ENCODE measurements around the gene ALG14.
"Not testable (repeated sequence)": the region's sequence is repeated elsewhere in the genome, so short reads cannot be mapped to it uniquely, and the experiment has no call there.

The ALG14 gene

GRCh38 chr1:95072532-95073419, at the start of gene ALG14:
TSS of gene ALG14 (minus strand) at chr1:95072951. CDS start at chr1:95072898, 53 bp downstream.
- DNase-seq, result peak; percentile 92

DNA sequence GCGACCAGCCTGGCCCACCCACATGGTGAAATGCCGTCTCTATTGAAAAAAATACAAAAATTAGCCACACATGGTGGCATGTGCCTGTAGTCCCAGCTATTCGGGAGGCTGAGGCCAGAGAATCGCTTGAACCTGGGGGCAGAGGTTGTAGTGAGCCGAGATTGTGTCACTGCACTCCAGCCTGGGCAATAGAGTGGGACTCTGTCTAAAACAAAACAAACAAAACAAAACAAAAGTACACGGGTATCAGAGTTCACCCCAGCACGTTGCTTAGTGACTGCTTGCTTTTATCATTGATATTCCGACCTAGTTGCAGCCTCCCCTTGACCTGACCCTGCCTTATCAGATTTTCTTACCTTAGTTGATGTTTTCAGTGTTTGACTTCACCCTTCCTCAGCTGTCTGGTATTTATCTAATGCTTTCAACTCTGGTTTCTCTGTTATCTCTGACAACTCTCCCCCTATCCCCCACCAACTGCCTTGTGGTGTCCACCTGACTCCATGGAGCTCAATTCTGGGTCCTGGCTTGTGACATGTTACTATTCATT, 49.5 kb upstream of the ALG14 start:
- DNase-seq, result no peak

GRCh38 chr1:95119273-95119672, 46.5 kb upstream of the ALG14 start:
- DNase-seq, result no peak

DNA sequence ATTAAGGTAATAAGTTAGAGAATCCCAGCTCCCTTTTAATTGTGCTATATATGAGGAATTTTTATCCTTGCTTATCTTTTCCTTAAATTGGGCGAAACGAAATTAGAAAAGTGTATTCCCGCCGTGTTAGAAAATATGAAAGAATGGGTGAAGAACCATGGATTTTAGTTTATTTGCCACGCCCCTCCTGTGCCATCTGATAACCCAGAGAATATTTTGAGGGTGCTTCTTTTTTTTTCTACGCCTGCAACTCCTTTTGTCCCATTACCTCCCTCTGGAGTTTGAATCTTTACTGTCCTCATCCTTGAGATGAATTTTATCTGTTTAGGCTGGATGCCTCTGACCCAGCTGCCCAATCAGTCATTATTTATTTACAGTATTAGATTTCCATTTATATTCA, 46.0 kb upstream of the ALG14 start:
- no peak for DNase-seq

DNA sequence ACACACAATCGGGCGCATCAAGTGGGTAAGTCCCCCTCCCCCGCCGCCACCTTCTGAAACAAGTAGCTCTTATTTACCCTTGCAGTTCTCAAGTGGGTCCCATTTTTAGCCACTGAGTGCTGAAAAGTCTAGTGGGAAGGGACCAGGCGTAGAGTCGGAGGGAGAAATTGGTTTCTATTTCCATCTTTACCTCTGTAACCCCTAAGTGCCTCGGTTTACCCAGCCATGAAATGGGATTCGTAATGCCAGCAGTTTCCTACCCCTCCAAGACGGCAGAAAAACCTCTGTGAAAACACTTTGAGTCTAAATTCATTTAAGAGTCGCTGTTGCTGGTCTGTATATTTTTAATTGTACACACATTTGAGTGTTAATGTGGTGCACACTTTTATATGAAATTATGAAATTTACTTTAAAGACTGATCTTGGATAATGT, 45.3 kb upstream of the ALG14 start:
- no peak for DNase-seq

DNA sequence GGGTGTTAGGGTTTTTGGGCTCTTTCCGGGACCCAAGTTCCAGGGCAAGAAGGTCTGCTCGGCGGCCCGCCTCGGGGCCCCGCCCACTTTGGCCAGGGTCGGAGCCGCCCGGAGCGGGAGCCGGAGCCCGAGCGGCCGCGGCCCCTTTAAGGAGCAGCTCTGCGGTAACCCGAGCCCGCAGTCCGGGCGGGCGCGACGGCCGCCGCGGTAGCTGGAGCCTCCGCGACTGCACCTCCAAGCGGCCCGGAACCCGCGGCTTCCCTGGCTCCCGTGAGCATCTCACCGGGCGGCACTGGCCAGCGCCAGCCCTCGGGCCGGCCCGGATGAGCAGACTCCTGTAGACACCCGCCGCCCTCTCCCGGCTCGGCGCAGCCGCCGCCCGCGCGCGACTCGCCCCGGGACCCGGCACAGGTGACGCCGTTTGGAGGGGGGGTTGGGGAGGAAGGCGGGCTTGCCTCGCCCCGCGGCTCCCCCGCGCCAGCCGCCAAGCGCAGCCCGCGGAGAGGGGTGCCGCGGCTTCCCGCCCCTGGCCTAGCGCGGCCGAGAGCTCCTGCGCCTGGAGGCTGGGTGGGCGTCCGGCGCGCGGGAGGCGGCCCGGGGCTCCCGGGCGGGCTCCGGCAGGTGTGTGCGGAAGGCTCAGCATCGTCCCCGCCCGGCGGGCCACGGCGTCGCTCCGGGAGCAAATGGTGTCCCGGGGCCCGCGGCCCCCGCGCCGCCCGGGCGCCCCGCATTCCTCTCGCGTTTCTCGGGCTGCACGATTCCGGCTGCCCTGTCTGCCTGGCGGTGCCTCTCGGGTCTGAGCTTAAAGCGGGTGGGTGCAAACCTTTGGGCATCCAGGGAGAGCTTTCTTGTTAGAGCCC, 44.7 kb upstream of the ALG14 start, which contains the start of gene TLCD4:
Gene TLCD4 (plus strand): TSS at position 149 of the 860 bp plus-strand sequence. CDS start 26,547 bp downstream, outside the sequence.
- peak; percentile 10 for DNase-seq

GRCh38 chr1:95116580-95117206, 43.9 kb upstream of the ALG14 start:
- DNase-seq, result peak; percentile 54

DNA sequence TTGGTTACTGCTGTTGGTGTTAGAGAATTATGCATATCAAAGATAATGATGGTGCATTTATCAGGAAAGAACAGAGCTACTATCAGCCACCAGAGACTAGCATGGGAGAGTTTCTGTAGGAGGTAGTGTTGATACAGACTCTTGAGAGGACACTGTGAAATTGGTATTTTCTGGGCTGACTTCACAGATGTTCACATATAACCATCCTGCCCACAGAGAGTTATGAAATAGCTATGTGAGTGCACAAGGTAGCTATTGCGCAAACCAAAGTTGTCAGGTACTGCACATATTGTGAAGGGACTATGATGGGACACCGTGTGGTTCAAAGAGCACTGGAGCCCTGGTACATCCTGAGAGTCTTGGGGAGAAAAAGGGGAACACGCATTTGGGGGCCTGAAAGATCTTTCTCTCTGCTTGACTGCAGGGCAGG, 43.0 kb upstream of the ALG14 start:
- DNase-seq, result peak; percentile 5

DNA sequence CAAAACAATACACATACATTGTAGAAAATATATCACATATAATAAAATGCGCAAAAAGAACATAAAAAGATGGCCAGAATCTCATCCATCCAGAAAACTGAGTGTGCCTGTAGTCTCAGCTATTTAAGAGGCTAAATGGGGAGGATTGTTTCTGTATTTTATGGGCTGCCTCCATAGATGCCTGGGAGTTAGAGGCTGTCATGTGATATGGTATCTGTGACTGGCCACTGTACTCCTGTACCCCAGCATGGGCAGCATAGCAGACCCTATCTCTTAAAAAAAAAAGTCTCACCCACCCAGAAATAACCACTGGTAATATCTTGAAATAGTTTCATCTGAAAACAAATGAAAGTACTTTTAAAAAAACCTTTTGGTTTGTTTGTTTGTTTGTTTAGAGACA, 40.9 kb upstream of the ALG14 start:
- no peak for DNase-seq

- DNase-seq, result no peak
Observed at GRCh38 chr1:95111014-95111413, 38.3 kb upstream of the ALG14 start.

DNA sequence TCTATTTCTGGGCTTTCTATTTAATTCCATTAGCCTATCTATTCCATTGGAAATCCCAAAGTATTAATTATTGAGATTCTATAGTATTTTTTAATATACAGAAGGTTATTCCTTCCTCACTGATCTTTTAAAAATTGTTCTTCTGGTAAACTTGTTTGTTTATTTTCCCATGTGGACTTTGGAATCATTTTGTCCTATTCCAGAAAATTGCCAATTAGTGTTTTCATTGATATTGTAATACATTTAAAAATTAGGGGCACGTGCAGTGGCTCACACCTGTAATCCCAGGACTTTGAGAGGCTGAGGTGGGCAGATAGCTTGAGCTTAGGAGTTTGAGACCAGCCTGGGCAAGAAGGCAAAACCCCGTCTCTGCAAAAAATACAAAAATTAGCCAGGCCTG, 36.0 kb upstream of the ALG14 start:
- no peak for DNase-seq

- no peak for DNase-seq
Observed at GRCh38 chr1:95098196-95098595, 25.4 kb upstream of the ALG14 start.

GRCh38 chr1:95097426-95097825, 24.7 kb upstream of the ALG14 start:
- DNase-seq, result no peak

- no peak for DNase-seq
Observed at GRCh38 chr1:95096218-95096841, 23.6 kb upstream of the ALG14 start.

GRCh38 chr1:95095833-95096217, 23.1 kb upstream of the ALG14 start:
- DNase-seq, result no peak

GRCh38 chr1:95094923-95095322, 22.2 kb upstream of the ALG14 start:
- no peak for DNase-seq

DNA sequence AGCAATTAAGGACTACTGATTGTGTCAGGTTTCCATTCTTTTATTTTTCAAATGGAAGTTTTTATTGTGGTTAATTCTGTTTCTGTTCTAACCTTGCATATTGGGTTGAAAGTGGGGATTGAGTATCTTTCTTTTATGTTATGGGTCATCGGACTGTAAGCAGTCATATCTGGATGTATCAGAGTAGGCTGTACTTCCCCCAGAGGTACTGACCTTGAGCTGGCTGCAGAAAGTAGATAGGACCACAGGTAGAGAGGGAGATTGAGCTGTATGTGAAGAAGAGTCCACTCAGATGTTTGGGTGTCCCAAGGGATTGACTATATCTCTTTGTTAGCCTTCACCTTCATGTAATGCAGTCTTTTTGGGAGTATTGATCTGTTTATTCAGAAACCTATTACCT, 20.5 kb upstream of the ALG14 start:
- no peak for DNase-seq

- DNase-seq, result not testable (repeated sequence)
Observed at GRCh38 chr1:95092891-95093290, 20.1 kb upstream of the ALG14 start.

GRCh38 chr1:95091290-95091689, 18.5 kb upstream of the ALG14 start:
- DNase-seq, result not testable (repeated sequence)

DNA sequence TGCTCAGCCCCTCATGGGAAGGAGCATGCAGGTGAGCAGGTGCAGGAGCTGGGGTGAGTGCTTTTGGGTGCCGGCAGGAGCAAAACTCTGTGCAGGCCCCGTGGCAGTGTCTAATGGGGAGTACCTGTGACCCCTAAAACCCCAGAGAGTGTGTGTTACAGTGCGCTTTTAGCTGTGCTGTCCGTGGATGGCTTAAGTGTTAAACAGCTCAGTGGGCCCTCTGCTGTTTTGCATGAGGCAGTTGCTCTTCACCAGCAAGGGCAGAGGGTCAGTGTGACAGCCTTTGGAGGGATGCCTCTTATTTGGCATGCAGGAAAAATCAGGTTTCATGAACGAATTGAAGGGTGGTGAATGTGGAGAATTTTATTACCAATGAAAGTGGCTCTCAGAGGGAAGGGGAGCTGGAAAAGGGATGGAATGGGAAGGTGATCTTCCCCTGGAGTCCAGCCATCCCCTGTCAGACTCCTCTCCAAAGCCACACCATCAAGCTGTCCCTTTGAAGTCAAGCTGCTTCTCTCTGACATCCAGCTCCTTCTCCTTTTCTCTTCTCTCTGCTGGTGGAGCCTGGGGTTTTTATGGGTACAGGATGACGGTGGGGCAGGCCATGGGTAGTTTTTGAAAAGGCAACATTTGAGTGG, 17.0 kb upstream of the ALG14 start:
- DNase-seq, result no peak

DNA sequence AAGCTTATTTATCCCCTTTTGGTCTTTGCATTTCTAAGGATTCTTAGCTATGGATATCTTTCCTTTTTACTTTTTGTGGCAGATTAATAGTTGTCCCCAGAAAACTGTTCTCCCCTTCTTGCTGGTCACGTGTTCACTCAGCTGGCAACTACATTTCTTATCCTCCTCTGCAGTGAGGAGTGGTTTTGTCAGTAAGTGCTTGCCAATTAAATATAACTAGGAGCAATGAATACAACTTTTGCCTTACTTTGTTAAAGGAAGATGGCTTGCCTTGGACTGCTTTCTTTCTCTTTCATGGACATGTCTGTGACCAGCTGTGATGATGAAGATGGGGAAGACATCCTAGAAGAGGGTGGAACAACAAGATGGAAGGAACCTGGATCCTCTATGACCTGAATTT, 15.6 kb upstream of the ALG14 start:
- DNase-seq, result no peak

Measured in activated CD4-positive, alpha-beta T cell treated with anti-CD3 and anti-CD28 coated beads, Interleukin-2, Interleukin-6, amounts not matched to agents 100 ng/mL and 50 ng/mL, durations not matched to agents 16 hours and 8 hours (primary cell).